GM18868 (cell line): ENCODE results near the gene ADPRS.

Source experiments
- ATAC-seq: cut with Tn5 transposase; IDR thresholded peaks from one replicate; pipeline ENCODE4 v1.9.1; 2021; ENCODE audit warnings: mild to moderate bottlenecking, moderate library complexity; ENCODE audit not compliant: unreplicated experiment

The ADPRS gene

GRCh38 chr1:36088577-36089392, at the start of gene ADPRS:
ADPRS (plus strand) TSS chr1:36088892; CDS start chr1:36088905, 13 bp downstream.
- ATAC-seq = peak; percentile 77

GRCh38 chr1:36040238-36040637, 48.5 kb upstream of the ADPRS start:
- ATAC-seq = no peak

GRCh38 chr1:36051821-36052220, 36.9 kb upstream of the ADPRS start:
- no peak for ATAC-seq

GRCh38 chr1:36053978-36054377, 34.7 kb upstream of the ADPRS start:
- ATAC-seq = no peak

- ATAC-seq = no peak
Observed at GRCh38 chr1:36055706-36056105, 33.0 kb upstream of the ADPRS start.

GRCh38 chr1:36062315-36062714, 26.4 kb upstream of the ADPRS start:
- no peak for ATAC-seq

- no peak for ATAC-seq
Observed at GRCh38 chr1:36067871-36068270, 20.8 kb upstream of the ADPRS start.

GRCh38 chr1:36068866-36069265, 19.8 kb upstream of the ADPRS start:
- ATAC-seq = no peak

GRCh38 chr1:36070349-36070748, 18.3 kb upstream of the ADPRS start:
- no peak for ATAC-seq

GRCh38 chr1:36076979-36077573, 11.6 kb upstream of the ADPRS start:
- no peak for ATAC-seq

GRCh38 chr1:36080236-36080635, 8.5 kb upstream of the ADPRS start:
- ATAC-seq = no peak

GRCh38 chr1:36080801-36081200, 7.9 kb upstream of the ADPRS start:
- ATAC-seq = no peak

- ATAC-seq = no peak
Observed at GRCh38 chr1:36081926-36082485, 6.7 kb upstream of the ADPRS start.

- no peak for ATAC-seq
Observed at GRCh38 chr1:36083219-36083618, 5.5 kb upstream of the ADPRS start.

GRCh38 chr1:36083635-36084496, 4.8 kb upstream of the ADPRS start, which contains the start of gene TEKT2:
TEKT2 (plus strand) TSS chr1:36084094; CDS start chr1:36084922, 828 bp downstream.
- ATAC-seq = no peak

GRCh38 chr1:36084497-36085115, 4.1 kb upstream of the ADPRS start:
- ATAC-seq = no peak

- no peak for ATAC-seq
Observed at GRCh38 chr1:36085126-36085525, 3.6 kb upstream of the ADPRS start.

GRCh38 chr1:36085686-36086526, 2.8 kb upstream of the ADPRS start:
- ATAC-seq = no peak

GRCh38 chr1:36086529-36087232, 2.0 kb upstream of the ADPRS start:
- ATAC-seq = no peak
